ENCODE results near the gene MT1M.
A peak's percentile ranks its signal among the peaks of the same experiment; 100 is the strongest.
"Not testable (repeated sequence)": the region's sequence is repeated elsewhere in the genome, so short reads cannot be mapped to it uniquely, and the experiment has no call there.

MT1M gene

GRCh38 chr16:56657555-56658326, 25.3 kb downstream of the MT1M start, which contains the start of gene MT1F:
Gene MT1F, plus strand, starts transcription at chr16:56657959. Its CDS starts 100 bp downstream, at chr16:56658059.
- DNase-seq: peak; percentile 86

GRCh38 chr16:56658327-56658875, 25.9 kb downstream of the MT1M start:
- DNase-seq: peak; percentile 47

- no peak for DNase-seq
Observed at GRCh38 chr16:56662357-56663354, 30.2 kb downstream of the MT1M start.

GRCh38 chr16:56664506-56664905, 32.0 kb downstream of the MT1M start:
- DNase-seq: no peak

- not testable (repeated sequence) for DNase-seq
Observed at GRCh38 chr16:56665286-56666261, 33.1 kb downstream of the MT1M start.

- peak; percentile 44 for DNase-seq
Observed at GRCh38 chr16:56667581-56668571, 35.4 kb downstream of the MT1M start, which contains the start of gene MT1G. Gene MT1G, minus strand, starts transcription at chr16:56668065. Its CDS starts 72 bp downstream, at chr16:56667993.

- DNase-seq: no peak
Observed at GRCh38 chr16:56669005-56669839, 36.8 kb downstream of the MT1M start, which contains the start of gene MT1H. Gene MT1H, plus strand, starts transcription at chr16:56669814. Its CDS starts 71 bp downstream, at chr16:56669885.

- no peak for DNase-seq
Observed at GRCh38 chr16:56669840-56670619, 37.6 kb downstream of the MT1M start.

- no peak for DNase-seq
Observed at GRCh38 chr16:56670620-56670934, 38.1 kb downstream of the MT1M start.

- not testable (repeated sequence) for DNase-seq
Observed at GRCh38 chr16:56671691-56672090, 39.2 kb downstream of the MT1M start.

GRCh38 chr16:56672171-56672570, 39.7 kb downstream of the MT1M start:
- not testable (repeated sequence) for DNase-seq

- DNase-seq: no peak
Observed at GRCh38 chr16:56672761-56673536, 40.5 kb downstream of the MT1M start.

GRCh38 chr16:56673921-56674320, 41.5 kb downstream of the MT1M start:
- no peak for DNase-seq

GRCh38 chr16:56674570-56674969, 42.1 kb downstream of the MT1M start:
- not testable (repeated sequence) for DNase-seq

GRCh38 chr16:56675685-56676210, 43.3 kb downstream of the MT1M start:
- no peak for DNase-seq

GRCh38 chr16:56677474-56677873, 45.0 kb downstream of the MT1M start:
- no peak for DNase-seq

GRCh38 chr16:56679078-56679730, 46.7 kb downstream of the MT1M start:
- DNase-seq: no peak
